ENCODE results near the gene SNAP91. TPM values are rescaled to one million over a fixed set of nuclear protein-coding genes. Genes with fewer than 3 reads are reported as not detected.

The SNAP91 gene
- total and polyA plus RNA-seq, 10 donors = 0.17 to 2.9 (median 1.5) TPM

GRCh38 chr6:83518816-83519480 lies 190.0 kb downstream of the SNAP91 start:
- intact Hi-C loops (cut with DNase I; ENCODE audit: low total_unique reads) = loop anchor here (5.0 to 10.0 kb wide), 3 partner anchors 104 to 454 kb away; partner anchors contain the start of genes DOP1A and UBE3D

GRCh38 chr6:83517500-83517899 lies 191.4 kb downstream of the SNAP91 start:
- intact Hi-C loops (cut with DNase I; ENCODE audit: low total_unique reads) = loop anchor here (5.0 to 10.0 kb wide), 3 partner anchors 103 to 453 kb away; partner anchors contain the start of genes DOP1A and UBE3D
- Histone ChIP-seq H3K27me3 (replicated peaks in 1 of 7) (peaks cover 0 to 24% (median 3%) of the 10 kb centered on the region in 7 donors), H3K9me3 (no peaks in the 10 kb centered on the region), H3K27ac (no peak overlapping the region), H3K4me3 (no peak overlapping the region), H3K4me1 (peaks cover 0 to 7% (median 3%) of the 10 kb centered on the region in 6 donors), H3K36me3 (no peaks in the 10 kb centered on the region)
- WGBS, 5 donors = 74 to 94% (median 78%) methylated on average over 1 of the region's 1 CpG
- no peak for DNase-seq
- TF ChIP-seq CTCF (IDR thresholded peaks at IDR 0.05 in 8 of 11, conservative IDR thresholded peaks at IDR 0.05 in 3 of 11) (no peak), POLR2A (IDR thresholded peaks at IDR 0.05) (no peak), POLR2AphosphoS5 (IDR thresholded peaks at IDR 0.05) (no peak)

More at GRCh38 chr6:83518816-83519480, 190.0 kb downstream of the SNAP91 start:
- H3K36me3 ChIP-seq = no peaks in the 10 kb centered on the region
- DNase-seq = no peak
- 72 to 81% (median 77%) methylated on average over 4 of the region's 4 CpGs for WGBS, 5 donors
- no peak overlapping the region for H3K27ac ChIP-seq
- H3K4me3 ChIP-seq = no peak overlapping the region
- H3K4me1 ChIP-seq = no peaks in the 10 kb centered on the region
- H3K27me3 ChIP-seq (replicated peaks in 1 of 7) = peaks cover 0 to 13% (median 0%) of the 10 kb centered on the region in 7 donors
- TF ChIP-seq CTCF (IDR thresholded peaks at IDR 0.05 in 8 of 11, conservative IDR thresholded peaks at IDR 0.05 in 3 of 11) (no peak), POLR2A (IDR thresholded peaks at IDR 0.05) (no peak), POLR2AphosphoS5 (IDR thresholded peaks at IDR 0.05) (no peak)
- no peaks in the 10 kb centered on the region for H3K9me3 ChIP-seq

GRCh38 chr6:83514866-83515466 lies 193.9 kb downstream of the SNAP91 start:
- no peak for DNase-seq
- WGBS, 5 donors = 20 to 44% (median 25%) methylated on average over 4 of the region's 4 CpGs
- no peak for TF ChIP-seq POLR2A (IDR thresholded peaks at IDR 0.05)
- TF ChIP-seq CTCF (IDR thresholded peaks at IDR 0.05 in 8 of 11, conservative IDR thresholded peaks at IDR 0.05 in 3 of 11) = peak in 10 of 11 experiments; percentile 30 to 82 (median 72)
- intact Hi-C loops (cut with DNase I; ENCODE audit: low total_unique reads) = loop anchor here (5.0 to 10.0 kb wide), 3 partner anchors 100 to 450 kb away; partner anchors contain the start of genes DOP1A and UBE3D
- no peak overlapping the region for H3K4me3 ChIP-seq
- H3K27ac ChIP-seq = no peak overlapping the region
- H3K4me1 ChIP-seq = peaks cover 0 to 20% (median 12%) of the 10 kb centered on the region in 6 donors
- H3K36me3 ChIP-seq = no peaks in the 10 kb centered on the region
- H3K9me3 ChIP-seq = no peaks in the 10 kb centered on the region
- peaks cover 0 to 39% (median 9%) of the 10 kb centered on the region in 7 donors for H3K27me3 ChIP-seq (replicated peaks in 1 of 7)

GRCh38 chr6:83514466-83514865 lies 194.4 kb downstream of the SNAP91 start:
- intact Hi-C loops (cut with DNase I; ENCODE audit: low total_unique reads) = loop anchor here (10.0 kb wide), 2 partner anchors 100 to 450 kb away; partner anchors contain the start of genes DOP1A and UBE3D
- H3K27me3 ChIP-seq (replicated peaks in 1 of 7) = peaks cover 0 to 39% (median 9%) of the 10 kb centered on the region in 7 donors
- H3K36me3 ChIP-seq = no peaks in the 10 kb centered on the region
- H3K4me3 ChIP-seq = no peak overlapping the region
- 76 to 96% (median 86%) methylated on average over 1 of the region's 1 CpG for WGBS, 5 donors
- TF ChIP-seq CTCF (IDR thresholded peaks at IDR 0.05 in 8 of 11, conservative IDR thresholded peaks at IDR 0.05 in 3 of 11) = no peak
- TF ChIP-seq POLR2AphosphoS5 (IDR thresholded peaks at IDR 0.05) = no peak
- no peak for TF ChIP-seq POLR2A (IDR thresholded peaks at IDR 0.05)
- no peaks in the 10 kb centered on the region for H3K9me3 ChIP-seq
- no peak for DNase-seq
- no peak overlapping the region for H3K27ac ChIP-seq
- peaks cover 0 to 20% (median 12%) of the 10 kb centered on the region in 6 donors for H3K4me1 ChIP-seq

All from spleen (tissue), 11 donors.